Measurements from ENCODE around the gene TMEM8B.

The TMEM8B gene

DNA sequence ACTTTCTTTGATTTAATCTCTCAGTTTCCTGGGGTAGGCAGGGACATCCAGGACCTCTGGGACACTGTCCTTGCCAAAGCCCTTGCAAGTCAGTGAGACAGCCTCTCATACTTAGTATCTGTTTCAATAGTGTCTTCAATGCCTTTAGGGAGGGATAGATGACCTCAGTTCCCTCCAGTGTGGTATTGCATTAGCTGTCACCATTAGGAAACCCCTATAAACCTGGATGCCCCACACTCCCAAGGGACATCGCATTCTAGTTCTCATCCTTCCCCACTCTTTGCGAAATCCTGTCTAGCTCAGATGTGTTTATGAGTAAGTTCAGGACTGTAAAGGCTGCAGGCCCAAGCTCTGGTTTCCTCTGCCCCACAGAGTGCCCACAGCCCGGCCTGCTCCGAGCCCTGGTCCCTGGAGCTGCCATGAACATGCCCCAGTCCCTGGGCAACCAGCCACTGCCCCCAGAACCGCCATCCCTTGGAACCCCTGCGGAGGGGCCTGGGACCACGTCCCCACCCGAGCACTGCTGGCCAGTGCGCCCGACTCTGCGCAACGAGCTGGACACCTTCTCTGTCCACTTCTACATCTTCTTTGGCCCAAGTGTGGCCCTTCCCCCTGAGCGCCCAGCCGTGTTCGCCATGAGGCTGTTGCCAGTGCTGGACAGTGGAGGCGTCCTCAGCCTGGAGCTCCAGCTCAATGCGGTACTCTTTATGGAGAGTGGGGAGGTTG is 13.2 kb downstream of the TMEM8B start:
- DNase-seq: no peak

GRCh38 chr9:35842795-35843194 is 13.8 kb downstream of the TMEM8B start:
- no peak for DNase-seq

- DNase-seq: no peak
Observed at GRCh38 chr9:35844628-35845270, 15.7 kb downstream of the TMEM8B start.

- DNase-seq: no peak
Observed at GRCh38 chr9:35845824-35846771, 17.1 kb downstream of the TMEM8B start.

DNA sequence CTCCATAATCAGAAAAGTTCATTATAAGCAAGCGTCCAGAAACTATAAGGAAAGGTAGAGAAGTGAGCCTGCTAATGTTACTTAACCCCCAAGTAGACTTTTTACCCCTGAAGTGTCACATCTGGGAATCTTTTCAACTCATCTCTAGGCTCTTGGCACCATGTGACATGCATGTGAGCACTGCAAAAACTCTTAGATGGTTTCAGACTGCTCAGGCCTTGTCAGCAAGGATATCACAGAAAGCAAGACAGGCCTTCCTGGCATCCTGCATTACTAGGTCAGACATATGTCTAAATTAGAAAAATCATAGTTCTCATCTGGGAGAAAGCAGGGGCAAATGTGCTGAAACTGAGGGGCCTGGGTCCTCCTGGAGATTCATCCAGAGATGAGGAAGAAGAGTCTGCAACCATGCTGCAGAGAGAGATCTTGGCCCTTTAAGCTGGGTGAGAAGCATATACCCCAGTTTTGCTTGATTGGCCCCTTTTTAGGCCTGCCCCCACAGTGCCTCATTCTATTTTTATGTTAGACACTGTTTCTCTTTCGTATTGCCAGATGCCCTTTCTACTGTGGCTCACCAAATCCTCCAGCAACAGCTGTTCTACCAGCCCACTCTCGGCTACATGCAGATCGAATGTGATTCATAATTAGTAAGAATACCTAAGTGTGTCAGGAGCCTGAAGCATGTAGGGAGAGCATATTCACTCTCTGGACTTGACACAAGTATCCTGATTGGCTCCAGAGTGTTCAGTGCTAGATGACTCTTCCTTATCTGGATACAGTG is 19.0 kb downstream of the TMEM8B start:
- DNase-seq: no peak

DNA sequence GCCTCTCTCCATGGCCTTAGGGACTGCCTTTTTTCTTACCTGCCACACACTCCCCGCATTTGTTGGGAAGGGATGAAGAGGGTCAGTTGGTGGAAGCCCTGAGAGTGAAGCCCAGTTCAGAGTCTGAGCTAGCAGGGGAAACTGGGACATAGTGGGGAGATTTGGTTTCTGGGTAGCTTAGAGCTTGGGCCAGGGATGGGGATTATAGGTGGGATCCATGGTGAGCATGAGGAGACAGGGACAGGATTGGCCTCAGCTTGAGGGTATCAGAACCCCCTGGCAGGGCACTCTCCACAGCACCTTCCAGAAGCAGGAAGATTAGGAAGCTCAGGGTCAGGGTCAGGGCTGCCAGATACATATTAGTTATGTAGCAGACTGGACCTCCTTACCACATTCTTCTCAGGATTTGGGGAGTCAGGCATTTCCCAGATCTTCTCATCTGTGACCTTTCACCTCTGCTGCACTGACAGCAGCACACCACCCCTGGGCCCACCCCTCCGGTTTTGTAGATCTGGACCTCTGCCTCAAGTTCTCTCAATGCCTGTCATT is 23.3 kb downstream of the TMEM8B start:
- no peak for DNase-seq

DNA sequence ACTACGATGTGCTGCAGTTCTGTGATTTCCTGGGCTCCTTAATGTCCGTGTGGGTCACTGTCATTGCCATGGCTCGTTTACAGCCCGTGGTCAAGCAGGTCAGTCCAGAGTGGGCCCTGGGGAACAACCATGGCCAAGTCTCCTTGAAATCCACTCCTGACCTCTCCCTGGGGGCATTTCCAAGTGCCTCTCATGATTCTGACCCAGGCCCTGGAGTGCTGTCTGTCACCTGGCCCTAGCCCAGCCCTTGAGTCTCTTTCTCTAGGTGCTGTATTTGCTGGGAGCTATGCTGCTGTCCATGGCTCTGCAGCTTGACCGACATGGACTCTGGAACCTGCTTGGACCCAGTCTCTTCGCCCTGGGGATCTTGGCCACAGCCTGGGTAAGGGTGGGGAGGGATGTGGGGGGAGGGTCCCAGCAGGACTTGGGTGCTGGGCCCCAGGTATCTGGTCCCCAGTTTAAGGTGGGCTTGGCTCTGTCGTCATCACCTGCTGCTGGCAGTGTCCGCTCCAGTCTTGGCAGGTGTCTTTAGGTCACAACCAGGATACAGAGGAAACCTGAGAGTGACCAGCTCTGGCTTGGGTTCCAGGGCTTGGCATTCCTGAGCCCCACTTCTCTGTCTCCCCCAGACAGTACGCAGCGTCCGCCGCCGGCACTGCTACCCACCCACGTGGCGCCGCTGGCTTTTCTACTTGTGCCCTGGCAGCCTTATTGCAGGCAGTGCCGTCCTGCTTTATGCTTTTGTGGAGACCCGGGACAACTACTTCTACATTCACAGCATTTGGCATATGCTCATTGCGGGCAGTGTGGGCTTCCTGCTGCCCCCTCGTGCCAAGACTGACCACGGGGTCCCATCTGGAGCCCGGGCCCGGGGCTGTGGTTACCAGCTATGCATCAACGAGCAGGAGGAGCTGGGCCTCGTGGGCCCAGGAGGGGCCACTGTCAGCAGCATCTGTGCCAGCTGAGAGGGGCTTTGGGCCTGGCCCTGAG is 24.1 kb downstream of the TMEM8B start:
- DNase-seq: no peak

- DNase-seq: no peak
Observed at GRCh38 chr9:35854091-35854762, 25.2 kb downstream of the TMEM8B start.

DNA sequence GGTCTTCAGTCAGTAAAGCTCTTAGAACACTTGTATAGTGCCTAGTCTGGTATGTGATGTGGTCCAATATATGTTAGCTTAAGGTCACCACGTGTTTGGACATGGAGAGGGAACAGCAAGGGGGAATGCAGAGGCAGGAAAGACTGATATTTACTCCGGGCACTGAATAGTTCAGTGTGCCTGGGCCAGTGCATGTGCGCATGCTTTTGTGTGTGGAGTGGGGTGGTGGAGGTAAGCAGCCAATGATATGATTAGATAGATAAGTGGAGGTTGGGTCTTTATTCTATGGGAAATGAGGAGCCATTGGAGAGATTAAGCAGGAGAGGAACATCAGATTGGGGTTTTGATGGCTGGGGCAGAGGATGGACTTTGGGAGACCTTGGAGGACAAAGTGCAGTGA is 27.2 kb downstream of the TMEM8B start:
- DNase-seq: no peak

GRCh38 chr9:35856882-35857281 is 27.9 kb downstream of the TMEM8B start:
- no peak for DNase-seq

- DNase-seq: no peak
Observed at GRCh38 chr9:35858458-35858857, 29.4 kb downstream of the TMEM8B start.

DNA sequence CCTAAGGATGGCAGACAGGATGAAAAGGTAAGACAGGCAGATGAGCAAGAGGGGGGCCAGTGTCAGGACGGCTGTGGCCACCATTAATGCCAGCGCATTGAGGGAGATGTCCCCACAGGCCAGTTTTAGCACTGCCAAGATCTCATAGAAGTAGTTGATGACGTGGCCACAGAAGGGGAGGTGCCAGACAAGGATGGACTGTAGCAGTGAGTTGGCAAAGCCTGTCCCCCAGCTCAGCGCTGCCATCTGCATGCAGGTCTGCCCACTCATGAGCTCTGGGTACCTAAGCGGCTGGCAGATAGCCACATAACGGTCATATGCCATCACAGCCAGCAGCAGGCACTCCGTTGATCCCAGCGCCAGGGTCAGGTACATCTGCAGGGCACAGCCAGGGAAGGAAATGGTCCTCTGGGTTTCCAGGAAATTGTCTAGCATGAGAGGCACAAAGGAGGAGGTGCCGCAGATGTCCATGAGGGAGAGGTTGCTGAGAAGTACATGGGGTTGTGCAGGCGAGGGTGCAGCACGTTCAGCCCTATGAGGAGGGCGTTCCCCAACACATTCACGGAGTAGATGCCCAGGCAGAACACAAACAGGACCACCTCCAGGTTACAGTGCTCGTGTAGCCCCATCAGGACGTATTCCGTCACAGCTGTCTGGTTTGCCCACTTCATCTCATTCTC is 30.4 kb downstream of the TMEM8B start:
- DNase-seq: no peak

GRCh38 chr9:35859990-35860339 is 30.9 kb downstream of the TMEM8B start:
- no peak for DNase-seq

DNA sequence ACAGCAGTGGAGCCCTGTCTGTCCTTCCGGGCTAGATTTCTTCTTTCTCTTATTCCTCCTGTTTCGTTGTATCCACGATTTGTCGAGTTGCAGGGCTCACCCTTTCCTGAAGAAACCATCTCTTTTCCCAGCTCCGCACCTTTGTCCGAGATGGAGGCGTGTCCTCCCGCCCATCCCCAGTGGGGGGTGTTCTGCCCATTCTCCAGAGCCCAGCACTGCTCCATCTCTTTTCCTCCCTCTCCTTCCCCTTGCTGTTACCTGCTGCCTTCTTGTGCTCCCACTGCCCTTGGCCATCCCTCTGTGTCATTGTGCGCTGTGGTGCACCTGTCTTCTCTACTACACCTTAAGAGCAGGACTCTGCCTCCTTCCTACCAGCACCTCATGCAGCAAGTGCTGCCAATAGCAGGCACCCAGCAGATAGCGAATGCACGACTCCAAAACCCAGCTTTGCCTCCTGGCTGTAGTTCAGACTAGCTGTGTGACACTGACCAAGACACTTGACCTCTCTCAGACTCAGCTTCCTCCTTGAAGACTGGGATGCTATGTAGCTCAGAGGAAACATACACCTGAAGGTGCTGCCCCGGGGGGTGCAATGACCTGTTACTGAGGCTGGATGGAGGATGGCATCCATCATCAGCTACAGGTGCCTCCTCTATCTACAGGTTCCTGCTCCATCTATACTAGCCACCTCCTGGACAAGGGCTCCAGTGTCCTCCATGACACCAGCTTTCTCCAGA is 32.3 kb downstream of the TMEM8B start:
- no peak for DNase-seq

- no peak for DNase-seq
Observed at GRCh38 chr9:35862328-35862727, 33.3 kb downstream of the TMEM8B start.

DNA sequence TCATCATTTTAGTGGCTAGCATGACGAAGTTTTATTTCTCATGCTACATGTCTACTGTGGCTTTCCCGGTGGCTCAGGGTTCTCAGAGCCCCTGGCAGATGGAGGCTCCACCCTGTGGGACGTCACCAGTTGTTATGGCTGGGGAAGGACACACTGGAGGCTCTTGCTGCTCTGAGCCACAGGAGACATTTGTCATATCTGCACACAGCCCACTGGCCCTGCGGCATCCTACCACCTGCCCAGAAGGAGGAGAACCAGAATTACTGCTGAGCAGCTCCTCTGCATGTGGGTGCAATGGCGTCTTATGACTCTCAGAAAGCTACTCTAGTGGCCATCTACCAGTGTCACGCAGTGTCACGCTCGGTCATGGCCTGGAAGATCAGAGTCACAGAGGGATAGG is 34.6 kb downstream of the TMEM8B start:
- no peak for DNase-seq

DNA sequence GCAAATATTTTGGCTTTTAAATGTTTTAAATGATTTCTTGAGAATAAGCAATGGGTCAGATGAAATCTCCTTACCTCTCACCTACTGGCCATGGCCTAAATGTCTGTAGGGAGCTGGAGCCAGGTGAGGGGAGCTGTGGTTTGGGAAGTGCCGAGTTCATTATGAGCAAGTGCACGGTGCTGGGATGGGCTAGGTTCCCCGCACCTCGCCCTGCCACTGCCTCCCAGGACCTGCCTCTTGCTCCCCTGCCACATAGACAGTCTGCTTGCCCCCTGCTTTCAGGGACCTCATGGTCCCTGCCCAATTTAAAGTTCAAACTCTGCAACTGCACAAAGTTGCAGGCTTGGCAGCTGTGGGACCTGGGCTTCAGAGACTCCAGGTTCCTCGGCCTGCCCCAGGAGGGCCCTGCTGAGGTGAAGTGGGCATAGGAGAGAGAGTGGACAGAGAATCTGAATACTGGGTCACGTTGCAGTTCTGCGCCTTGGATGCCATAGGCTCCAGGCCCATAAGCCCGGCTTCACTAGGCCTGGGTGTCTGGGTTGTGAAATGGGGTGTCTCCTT is 35.7 kb downstream of the TMEM8B start:
- DNase-seq: no peak

DNA sequence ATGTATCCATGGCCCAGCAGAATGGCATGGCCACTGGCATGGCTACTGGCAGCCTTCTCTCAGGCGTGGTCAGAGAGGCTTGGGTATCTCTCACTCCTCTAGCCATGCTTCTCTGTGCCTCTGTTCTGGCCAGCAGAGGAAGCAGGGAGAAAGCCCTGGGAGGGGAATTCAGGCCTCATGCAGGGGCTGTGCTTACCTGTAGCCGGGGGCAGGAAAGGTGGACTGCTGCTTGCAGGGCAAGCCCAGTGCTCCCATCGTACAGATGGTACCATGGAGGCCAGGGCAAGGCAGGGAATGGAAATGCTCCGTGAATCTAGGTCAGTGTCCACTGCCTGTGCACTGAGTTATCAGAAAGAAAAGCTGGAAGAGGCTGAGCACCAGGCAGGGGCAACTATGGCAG is 38.5 kb downstream of the TMEM8B start:
- DNase-seq: no peak

GRCh38 chr9:35868933-35869332 is 39.9 kb downstream of the TMEM8B start:
- DNase-seq: no peak
